Ovary (tissue), 9 donors: ENCODE data around the gene NIM1K. TPM values are rescaled to one million over a fixed set of nuclear protein-coding genes. Genes with fewer than 3 reads are reported as not detected.
"Not testable (repeated sequence)": the region's sequence is repeated elsewhere in the genome, so short reads cannot be mapped to it uniquely, and the experiment has no call there.

Source experiments
- DNase-seq, 5 donors: peaks; one replicate each; pipeline ENCODE4 v3.0.0-alpha.2; 2019 to 2020
- H3K27ac ChIP-seq, 2 donors: fragments of 200-600 bp; one replicate each; pipeline versions ENCODE4 v1.5.1 to v1.8.0; 2019 to 2022
- H3K27me3 ChIP-seq: fragments of 200-600 bp; one replicate; pipeline ENCODE4 v1.8.0; 2022
- H3K36me3 ChIP-seq: fragments of 200-600 bp; sonication (generic); one replicate; pipeline ENCODE4 v1.5.1; 2019
- H3K4me1 ChIP-seq: one replicate; pipeline ENCODE4 v1.8.1; 2013; ENCODE audit warnings: mild to moderate bottlenecking, moderate library complexity; ENCODE audit not compliant: insufficient read depth
- H3K4me3 ChIP-seq: fragments of 200-600 bp; sonication (generic); one replicate; pipeline ENCODE4 v1.5.1; 2017
- H3K9me3 ChIP-seq, 2 donors: fragments of 200-600 bp in 1 of 2; sonication (generic) in 1 of 2; one replicate each; pipeline versions ENCODE4 v1.5.1 to v1.8.1; 2013 to 2019; ENCODE audit warnings: mild to moderate bottlenecking in 1 of 2, moderate library complexity in 1 of 2
- EP300 ChIP-seq: sonication (generic); formaldehyde crosslinking; IDR thresholded peaks from one replicate; pipeline ENCODE4 v1.6.1; 2017; ENCODE audit warnings: antibody characterized with exemption
- POLR2A ChIP-seq: fragments of 450-650 bp; IDR thresholded peaks from one replicate; pipeline ENCODE4 v1.6.1; 2017; ENCODE audit warnings: antibody characterized with exemption, mild to moderate bottlenecking, moderate library complexity
- WGBS, 3 donors: extraction: QIAGEN DNeasy Blood & Tissue Kit in 1 of 3; methylation state at CpG; one replicate each; pipeline versions ENCODE4 v1.1.5 to v1.1.7; 2013 to 2017; 5-methylcytosine and 5-hydroxymethylcytosine counted together
- intact Hi-C, 4 donors: fragments of 100-400 bp; cut with DNase I; formaldehyde crosslinking; loops; one replicate each; pipeline versions ENCODE4 v1.11.0 to v1.15.1; 2022 to 2023
- polyA plus RNA-seq, 2 donors: library from polyadenylated mRNA; stranded (reverse); fragments of 200-250 nt in 1 of 2; fragments of 350-450 nt in 1 of 2; fragmentation: Illumina TruSeq in 1 of 2; extraction: RNeasy Lipid Tissue Mini Kit (QIAGEN cat#74804) in 1 of 2; gene quantifications; one replicate each; pipeline ENCODE4 v1.2.3, GENCODE V29; 2013 to 2014
- total RNA-seq, 7 donors: library from RNA; depleted of rRNA in 2 of 7; stranded (reverse); fragments of >200 nt in 2 of 7; fragmentation: NEBNext Ultra II Directional in 3 of 7; extraction: Animal tissue kit (Norgen Biotek cat#: 25700) in 3 of 7; gene quantifications; one replicate each; pipeline versions ENCODE4 v1.1.0 to v1.2.4, GENCODE V29; 2016 to 2023
- TF ChIP-seq, protein P1 (sequence below), 3 donors: fragments of 450-650 bp in 2 of 3; fragments of 200-600 bp in 1 of 3; IDR thresholded peaks; one replicate each; pipeline versions ENCODE4 v1.5.1 to v1.8.0; 2016 to 2022; ENCODE audit warnings: antibody characterized with exemption in 3 of 3, mild to moderate bottlenecking in 1 of 3
- donor health status: DM: no; HTN: no; CAD: no; lungs with moderate emphysema.
- donor health status: DM: no; HTN: no; CAD: no.
- donor health status: Bipolar disorder and iron deficiency.
- donor health status: DM: yes; HTN: yes; CAD: no.
- donor health status: DM: no; HTN: no; CAD: no.
- donor health status: DM: yes; HTN: yes; CAD: no.

The NIM1K gene
- total and polyA plus RNA-seq, 9 donors, result 0.12 to 0.78 (median 0.35) TPM; not detected in 1

DNA sequence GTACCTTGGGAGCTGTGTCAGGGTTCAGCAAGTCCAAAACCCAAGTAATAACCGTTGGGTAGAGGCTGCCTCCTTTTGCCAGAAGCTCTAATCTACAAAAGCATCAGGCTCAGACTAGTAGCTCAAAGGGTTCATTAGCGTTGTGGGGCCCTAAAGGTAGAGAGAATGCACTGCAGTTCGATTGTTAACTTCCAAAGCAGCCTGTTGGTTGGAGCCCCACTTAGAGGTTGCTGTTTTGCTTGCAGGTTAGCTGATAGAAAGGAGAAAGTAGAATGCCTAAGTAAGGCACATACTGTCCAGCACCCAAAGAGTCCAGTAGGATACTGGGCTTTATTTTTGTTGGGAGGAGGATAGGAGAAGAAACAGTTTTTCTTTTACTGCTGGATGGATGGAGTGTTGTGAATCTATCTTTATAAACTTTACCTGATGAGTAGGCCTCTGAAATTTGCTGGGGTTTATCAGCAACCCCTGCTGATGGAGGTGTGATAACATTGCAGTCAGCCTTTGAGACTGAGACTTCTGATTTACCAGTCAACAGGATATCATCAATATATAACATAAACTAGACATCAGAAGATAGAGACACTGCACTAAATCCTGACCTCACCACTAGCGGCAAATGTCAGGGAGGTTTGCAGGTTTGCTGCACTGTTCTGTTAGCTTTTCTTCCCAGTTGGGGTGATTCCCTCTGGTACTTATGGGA is 36.5 kb upstream of the NIM1K start:
- TF ChIP-seq EP300, result no peak
- TF ChIP-seq, protein P1, sequence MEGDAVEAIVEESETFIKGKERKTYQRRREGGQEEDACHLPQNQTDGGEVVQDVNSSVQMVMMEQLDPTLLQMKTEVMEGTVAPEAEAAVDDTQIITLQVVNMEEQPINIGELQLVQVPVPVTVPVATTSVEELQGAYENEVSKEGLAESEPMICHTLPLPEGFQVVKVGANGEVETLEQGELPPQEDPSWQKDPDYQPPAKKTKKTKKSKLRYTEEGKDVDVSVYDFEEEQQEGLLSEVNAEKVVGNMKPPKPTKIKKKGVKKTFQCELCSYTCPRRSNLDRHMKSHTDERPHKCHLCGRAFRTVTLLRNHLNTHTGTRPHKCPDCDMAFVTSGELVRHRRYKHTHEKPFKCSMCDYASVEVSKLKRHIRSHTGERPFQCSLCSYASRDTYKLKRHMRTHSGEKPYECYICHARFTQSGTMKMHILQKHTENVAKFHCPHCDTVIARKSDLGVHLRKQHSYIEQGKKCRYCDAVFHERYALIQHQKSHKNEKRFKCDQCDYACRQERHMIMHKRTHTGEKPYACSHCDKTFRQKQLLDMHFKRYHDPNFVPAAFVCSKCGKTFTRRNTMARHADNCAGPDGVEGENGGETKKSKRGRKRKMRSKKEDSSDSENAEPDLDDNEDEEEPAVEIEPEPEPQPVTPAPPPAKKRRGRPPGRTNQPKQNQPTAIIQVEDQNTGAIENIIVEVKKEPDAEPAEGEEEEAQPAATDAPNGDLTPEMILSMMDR (IDR thresholded peaks at IDR 0.05), result no peak
- TF ChIP-seq POLR2A, result no peak
- DNase-seq, result no peak
- Histone ChIP-seq H3K27ac (no peak overlapping the region), H3K4me1 (no peaks in the 10 kb centered on the region), H3K27me3 (no peaks in the 10 kb centered on the region), H3K9me3 (no peaks in the 10 kb centered on the region), H3K36me3 (no peaks in the 10 kb centered on the region), H3K4me3 (no peak overlapping the region)
- WGBS, 3 donors, result 76 to 81% (median 77%) methylated on average over 4 of the region's 4 CpGs
- intact Hi-C loops, result no loop called here

- 79 to 85% (median 82%) methylated on average over 6 of the region's 6 CpGs for WGBS, 3 donors
- Histone ChIP-seq H3K4me3 (no peak overlapping the region), H3K9me3 (no peaks in the 10 kb centered on the region), H3K27me3 (no peaks in the 10 kb centered on the region), H3K4me1 (no peaks in the 10 kb centered on the region), H3K36me3 (no peaks in the 10 kb centered on the region), H3K27ac (no peak overlapping the region)
- intact Hi-C loops, result no loop called here
- DNase-seq, result no peak
- no peak for TF ChIP-seq POLR2A
- no peak for TF ChIP-seq EP300
- TF ChIP-seq, protein P1 (IDR thresholded peaks at IDR 0.05), result no peak
Measured at GRCh38 chr5:43156388-43156787, 35.6 kb upstream of the NIM1K start.

- Histone ChIP-seq H3K4me3 (no peak overlapping the region), H3K27ac (no peak overlapping the region), H3K36me3 (no peaks in the 10 kb centered on the region), H3K27me3 (no peaks in the 10 kb centered on the region), H3K4me1 (no peaks in the 10 kb centered on the region), H3K9me3 (no peaks in the 10 kb centered on the region)
- DNase-seq, result no peak
- TF ChIP-seq EP300 (no peak), POLR2A (no peak)
- TF ChIP-seq, protein P1 (IDR thresholded peaks at IDR 0.05), result no peak
- intact Hi-C loops, result no loop called here
- 66 to 88% (median 84%) methylated on average over 3 of the region's 3 CpGs for WGBS, 3 donors
Measured at GRCh38 chr5:43157068-43157467, 35.0 kb upstream of the NIM1K start.

- DNase-seq, result no peak
- intact Hi-C loops, result no loop called here
- no peaks in the 10 kb centered on the region for H3K36me3 ChIP-seq
Measured at GRCh38 chr5:43161244-43161643, 30.8 kb upstream of the NIM1K start.

GRCh38 chr5:43164801-43165200 is 27.2 kb upstream of the NIM1K start:
- WGBS, 3 donors, result 87 to 96% (median 89%) methylated on average over 5 of the region's 5 CpGs
- H3K36me3 ChIP-seq, H3K4me3 ChIP-seq, H3K27me3 ChIP-seq, H3K4me1 ChIP-seq, H3K9me3 ChIP-seq, DNase-seq, H3K27ac ChIP-seq, intact Hi-C loops: not testable (repeated sequence)

More at GRCh38 chr5:43161244-43161643, 30.8 kb upstream of the NIM1K start:
- Histone ChIP-seq H3K27me3 (no peaks in the 10 kb centered on the region), H3K4me1 (no peaks in the 10 kb centered on the region), H3K27ac (no peak overlapping the region), H3K4me3 (no peak overlapping the region), H3K9me3 (no peaks in the 10 kb centered on the region)
- TF ChIP-seq EP300 (no peak), POLR2A (no peak)
- TF ChIP-seq, protein P1 (IDR thresholded peaks at IDR 0.05), result no peak
- 92 to 95% (median 95%) methylated on average over 5 of the region's 5 CpGs for WGBS, 3 donors
